Mesothelial cell of epicardium (in vitro differentiated cells): ENCODE results near the gene SLC34A1. TPM values are rescaled to one million over a fixed set of nuclear protein-coding genes. Genes with fewer than 3 reads are reported as not detected.
A peak's percentile ranks its signal among the peaks of the same experiment; 100 is the strongest.

Experiments
- DNase-seq, 2 experiments: peaks; one replicate each; pipeline ENCODE4 v3.0.0; 2021; ENCODE audit warnings: low spot score in 2 of 2; ENCODE audit not compliant: unreplicated experiment in 2 of 2
- H3K27ac Mint-ChIP-seq: 2 replicates; pipeline ENCODE4 v1.8.0; 2021; ENCODE audit warnings: mixed read lengths
- H3K27me3 Mint-ChIP-seq: 2 replicates; pipeline ENCODE4 v1.8.0; 2021; ENCODE audit warnings: low read depth, mixed read lengths
- H3K36me3 Mint-ChIP-seq: 2 replicates; pipeline ENCODE4 v1.8.0; 2021; ENCODE audit warnings: mixed read lengths
- H3K4me1 Mint-ChIP-seq: 2 replicates; pipeline ENCODE4 v1.8.0; 2021; ENCODE audit warnings: mixed read lengths
- H3K4me3 Mint-ChIP-seq: 2 replicates; pipeline ENCODE4 v1.8.0; 2021; ENCODE audit warnings: mild to moderate bottlenecking, moderate library complexity, mixed read lengths
- H3K9me3 Mint-ChIP-seq: 2 replicates; pipeline ENCODE4 v1.8.0; 2021; ENCODE audit warnings: mixed read lengths
- total RNA-seq: library from RNA; stranded (reverse); gene quantifications from 3 replicates; pipeline ENCODE4 v1.2.1, GENCODE V29; 2021
- TF ChIP-seq, protein P1 (sequence below): fragments of 200-600 bp; sonication (generic); IDR thresholded peaks from one replicate; pipeline ENCODE4 v1.5.0; 2021; ENCODE audit warnings: antibody characterized with exemption; ENCODE audit not compliant: unreplicated experiment

Gene SLC34A1
- total RNA-seq, 1 donor from 2014 or later, result not detected

DNA sequence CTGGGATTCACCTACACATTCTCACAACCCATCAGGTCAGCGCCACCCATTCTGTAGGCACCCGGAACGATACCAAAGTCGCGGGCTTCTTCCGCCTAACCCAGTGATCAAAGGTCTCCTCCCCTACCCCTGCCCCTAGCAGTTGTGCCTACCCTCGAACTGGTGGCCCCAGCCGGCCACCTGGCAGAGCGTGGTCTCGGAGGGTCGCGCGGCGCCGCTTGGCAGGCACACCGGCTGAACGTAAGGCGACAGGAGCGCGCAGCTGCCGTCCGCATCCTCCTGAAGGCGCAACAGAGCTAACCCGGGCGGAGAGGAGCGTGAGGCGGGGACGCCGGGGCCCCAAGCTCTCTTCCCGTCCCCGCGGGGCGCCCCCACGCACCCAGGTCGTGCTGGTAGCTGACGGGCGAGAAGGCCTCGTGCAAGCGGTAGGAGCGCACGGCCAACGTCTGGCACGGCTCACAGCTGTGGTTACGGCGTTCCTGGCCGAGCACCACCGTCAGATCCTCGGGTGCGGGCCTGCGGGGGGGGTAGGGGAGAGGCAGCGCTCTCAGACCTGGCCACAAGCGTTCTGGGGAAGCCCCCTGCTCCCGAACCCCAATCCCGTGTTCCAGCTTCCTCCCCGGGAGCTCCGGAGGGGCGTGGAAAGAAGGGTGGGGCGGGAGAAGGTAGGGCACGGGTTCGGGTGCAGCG lies 19.0 kb downstream of the SLC34A1 start:
- peak overlapping the region; percentile 61 for H3K27ac Mint-ChIP-seq
- peaks cover 64% of the 10 kb centered on the region for H3K27me3 Mint-ChIP-seq
- H3K36me3 Mint-ChIP-seq, result no peaks in the 10 kb centered on the region
- H3K4me1 Mint-ChIP-seq, result peaks cover 16% of the 10 kb centered on the region
- peak overlapping the region; percentile 71 for H3K4me3 Mint-ChIP-seq
- DNase-seq, result peak in 1 of 2 experiments; percentile 48
- TF ChIP-seq, protein P1, sequence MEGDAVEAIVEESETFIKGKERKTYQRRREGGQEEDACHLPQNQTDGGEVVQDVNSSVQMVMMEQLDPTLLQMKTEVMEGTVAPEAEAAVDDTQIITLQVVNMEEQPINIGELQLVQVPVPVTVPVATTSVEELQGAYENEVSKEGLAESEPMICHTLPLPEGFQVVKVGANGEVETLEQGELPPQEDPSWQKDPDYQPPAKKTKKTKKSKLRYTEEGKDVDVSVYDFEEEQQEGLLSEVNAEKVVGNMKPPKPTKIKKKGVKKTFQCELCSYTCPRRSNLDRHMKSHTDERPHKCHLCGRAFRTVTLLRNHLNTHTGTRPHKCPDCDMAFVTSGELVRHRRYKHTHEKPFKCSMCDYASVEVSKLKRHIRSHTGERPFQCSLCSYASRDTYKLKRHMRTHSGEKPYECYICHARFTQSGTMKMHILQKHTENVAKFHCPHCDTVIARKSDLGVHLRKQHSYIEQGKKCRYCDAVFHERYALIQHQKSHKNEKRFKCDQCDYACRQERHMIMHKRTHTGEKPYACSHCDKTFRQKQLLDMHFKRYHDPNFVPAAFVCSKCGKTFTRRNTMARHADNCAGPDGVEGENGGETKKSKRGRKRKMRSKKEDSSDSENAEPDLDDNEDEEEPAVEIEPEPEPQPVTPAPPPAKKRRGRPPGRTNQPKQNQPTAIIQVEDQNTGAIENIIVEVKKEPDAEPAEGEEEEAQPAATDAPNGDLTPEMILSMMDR, result no peak
- no peaks in the 10 kb centered on the region for H3K9me3 Mint-ChIP-seq

DNA sequence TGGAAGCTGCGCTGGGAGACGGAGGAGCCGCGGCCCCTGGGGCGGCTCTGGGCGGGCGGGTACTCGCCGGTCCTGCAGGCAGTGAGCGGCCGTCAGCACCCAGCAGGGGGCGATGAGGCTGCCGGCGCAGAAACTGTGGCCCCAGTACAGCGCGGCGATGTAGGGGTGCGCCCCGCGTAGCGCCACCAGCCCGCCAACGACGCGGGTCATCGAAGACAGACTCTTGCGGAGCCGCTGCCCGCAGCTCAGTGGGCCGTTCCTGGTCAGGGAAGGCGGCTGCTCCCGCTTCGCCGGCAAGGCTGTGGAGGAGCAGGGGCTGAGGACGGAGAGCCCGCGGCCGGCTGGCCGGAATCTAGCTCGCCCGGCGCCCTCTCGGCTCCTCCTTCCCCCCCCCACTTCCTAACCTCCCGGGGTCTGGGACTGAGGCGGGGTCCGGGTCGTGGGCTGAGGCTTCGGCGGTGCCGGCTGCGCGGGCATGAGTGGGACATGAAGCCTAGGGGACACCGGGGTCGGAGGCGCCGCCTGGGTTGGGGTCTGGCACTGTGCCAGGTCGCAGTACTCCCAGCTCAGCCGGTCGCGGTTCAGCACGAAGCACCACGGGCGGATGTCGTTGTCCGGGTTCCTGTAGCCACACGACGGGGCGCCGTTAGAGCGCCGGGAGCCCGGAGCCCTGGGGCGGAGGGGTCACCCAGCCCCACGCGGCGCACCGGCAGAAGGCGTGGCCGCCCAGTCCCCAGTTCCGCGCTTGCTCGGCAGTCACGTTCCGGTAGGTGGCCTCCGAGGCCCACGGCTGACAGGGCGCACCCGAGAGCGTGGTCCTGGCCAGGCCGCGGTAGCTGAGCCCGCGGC lies 19.8 kb downstream of the SLC34A1 start:
- TF ChIP-seq, protein P1, result peak; percentile 68
- peak; percentile 50 to 77 for DNase-seq
- no peak overlapping the region for H3K27ac Mint-ChIP-seq
- peak overlapping the region; percentile 71 for H3K4me3 Mint-ChIP-seq
- peaks cover 70% of the 10 kb centered on the region for H3K27me3 Mint-ChIP-seq
- no peaks in the 10 kb centered on the region for H3K36me3 Mint-ChIP-seq
- no peaks in the 10 kb centered on the region for H3K9me3 Mint-ChIP-seq
- peaks cover 16% of the 10 kb centered on the region for H3K4me1 Mint-ChIP-seq

DNA sequence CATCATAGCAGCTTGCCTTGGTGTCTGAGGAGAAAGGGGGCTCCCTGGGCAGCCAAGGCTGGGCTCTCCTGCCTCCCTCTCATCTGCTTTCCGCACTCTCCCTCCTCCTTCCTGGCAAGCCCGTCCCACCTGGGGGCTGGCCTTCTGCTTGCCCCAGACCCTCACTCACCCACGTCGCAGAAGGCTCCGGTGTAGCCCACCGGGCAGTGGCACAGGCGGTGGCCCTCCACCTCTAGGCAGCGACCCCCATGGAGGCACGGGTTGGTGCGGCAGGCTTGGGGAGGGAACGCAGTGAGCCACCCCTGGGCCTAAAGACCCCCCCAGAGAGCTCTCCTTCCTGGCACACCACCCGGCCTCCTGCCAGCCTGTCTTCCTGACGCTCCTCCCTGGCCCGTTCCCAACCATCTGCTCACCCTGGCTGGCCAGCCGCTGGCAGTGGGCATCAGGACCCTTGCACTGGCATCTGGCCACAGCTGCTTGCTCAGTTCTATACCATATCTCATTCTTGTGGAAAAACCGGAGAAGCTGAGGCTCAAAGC lies 20.5 kb downstream of the SLC34A1 start:
- TF ChIP-seq, protein P1, result no peak
- no peak for DNase-seq
- Mint-ChIP-seq H3K27ac (no peak overlapping the region), H3K27me3 (peaks cover 75% of the 10 kb centered on the region), H3K4me1 (peaks cover 16% of the 10 kb centered on the region), H3K36me3 (no peaks in the 10 kb centered on the region), H3K4me3 (peak overlapping the region; percentile 71), H3K9me3 (no peaks in the 10 kb centered on the region)

DNA sequence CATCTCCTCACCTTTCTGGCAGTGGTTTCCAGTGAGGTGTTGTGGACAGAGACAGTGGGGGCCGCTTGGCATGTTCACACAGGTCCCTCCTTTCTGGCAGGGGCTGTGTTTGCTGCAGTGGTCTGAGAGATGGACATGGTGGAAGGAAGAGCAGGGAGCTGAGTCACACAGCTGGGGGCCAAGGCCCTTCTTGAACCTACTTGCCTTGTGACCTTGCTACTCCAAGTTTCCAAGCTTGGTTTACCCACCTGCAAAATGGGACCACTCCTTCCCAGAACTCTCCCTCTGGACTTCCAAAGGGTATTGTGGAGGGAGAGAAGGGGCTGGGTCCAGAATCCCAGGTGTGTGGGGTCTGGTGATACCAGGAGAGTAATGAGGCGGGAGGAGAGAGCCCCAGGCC lies 21.1 kb downstream of the SLC34A1 start:
- H3K27ac Mint-ChIP-seq, result no peak overlapping the region
- DNase-seq, result no peak
- TF ChIP-seq, protein P1, result no peak
- no peaks in the 10 kb centered on the region for H3K9me3 Mint-ChIP-seq
- no peaks in the 10 kb centered on the region for H3K36me3 Mint-ChIP-seq
- H3K4me1 Mint-ChIP-seq, result peaks cover 16% of the 10 kb centered on the region
- H3K27me3 Mint-ChIP-seq, result peaks cover 75% of the 10 kb centered on the region
- H3K4me3 Mint-ChIP-seq, result peak overlapping the region; percentile 71

DNA sequence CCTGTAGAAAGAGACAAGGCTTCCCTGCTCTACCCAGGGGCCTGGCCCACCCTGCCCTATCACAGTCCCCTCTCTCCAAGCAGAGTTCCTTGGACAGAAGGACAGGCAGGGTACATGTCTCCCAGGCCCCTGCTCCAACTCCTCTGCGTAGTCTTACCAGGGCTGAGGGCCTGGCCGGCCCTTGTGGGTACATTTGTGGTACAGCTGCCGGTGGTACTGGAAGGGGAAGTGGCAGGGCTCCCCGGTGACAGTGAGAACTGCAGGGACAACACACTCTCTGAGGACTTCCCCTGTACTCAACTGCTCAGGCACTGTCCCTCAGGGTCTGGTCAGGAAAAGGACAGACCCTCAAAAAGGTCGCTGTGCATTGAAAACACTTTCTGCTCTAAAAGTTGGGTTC lies 21.6 kb downstream of the SLC34A1 start:
- H3K9me3 Mint-ChIP-seq, result no peaks in the 10 kb centered on the region
- DNase-seq, result no peak
- no peak overlapping the region for H3K4me3 Mint-ChIP-seq
- TF ChIP-seq, protein P1, result no peak
- H3K27ac Mint-ChIP-seq, result no peak overlapping the region
- peaks cover 75% of the 10 kb centered on the region for H3K27me3 Mint-ChIP-seq
- H3K36me3 Mint-ChIP-seq, result no peaks in the 10 kb centered on the region
- peaks cover 16% of the 10 kb centered on the region for H3K4me1 Mint-ChIP-seq
